Left renal pelvis (tissue), 4 donors: ENCODE measurements around the gene CDC42BPB. TPM values are rescaled to one million over a fixed set of nuclear protein-coding genes. Genes with fewer than 3 reads are reported as not detected.
"Not testable (repeated sequence)": the region's sequence is repeated elsewhere in the genome, so short reads cannot be mapped to it uniquely, and the experiment has no call there.

Experiments
- DNase-seq, 4 donors: peaks; one replicate each; pipeline ENCODE4 v3.0.0-alpha.2; 2013; ENCODE audit warnings: low read depth in 4 of 4, low spot score in 3 of 4
- polyA plus RNA-seq, 4 donors: library from polyadenylated mRNA; unstranded; fragments of 120-200 nt; gene quantifications; one replicate each; pipeline ENCODE4 v1.2.1, GENCODE V29; 2013; ENCODE audit not compliant: insufficient read length in 4 of 4

Gene CDC42BPB
- polyA plus RNA-seq, 4 donors, result 66.5 to 84.8 (median 74.8) TPM

- DNase-seq, result no peak
Observed at GRCh38 chr14:102906616-102907302, 150.6 kb downstream of the CDC42BPB start.

DNA sequence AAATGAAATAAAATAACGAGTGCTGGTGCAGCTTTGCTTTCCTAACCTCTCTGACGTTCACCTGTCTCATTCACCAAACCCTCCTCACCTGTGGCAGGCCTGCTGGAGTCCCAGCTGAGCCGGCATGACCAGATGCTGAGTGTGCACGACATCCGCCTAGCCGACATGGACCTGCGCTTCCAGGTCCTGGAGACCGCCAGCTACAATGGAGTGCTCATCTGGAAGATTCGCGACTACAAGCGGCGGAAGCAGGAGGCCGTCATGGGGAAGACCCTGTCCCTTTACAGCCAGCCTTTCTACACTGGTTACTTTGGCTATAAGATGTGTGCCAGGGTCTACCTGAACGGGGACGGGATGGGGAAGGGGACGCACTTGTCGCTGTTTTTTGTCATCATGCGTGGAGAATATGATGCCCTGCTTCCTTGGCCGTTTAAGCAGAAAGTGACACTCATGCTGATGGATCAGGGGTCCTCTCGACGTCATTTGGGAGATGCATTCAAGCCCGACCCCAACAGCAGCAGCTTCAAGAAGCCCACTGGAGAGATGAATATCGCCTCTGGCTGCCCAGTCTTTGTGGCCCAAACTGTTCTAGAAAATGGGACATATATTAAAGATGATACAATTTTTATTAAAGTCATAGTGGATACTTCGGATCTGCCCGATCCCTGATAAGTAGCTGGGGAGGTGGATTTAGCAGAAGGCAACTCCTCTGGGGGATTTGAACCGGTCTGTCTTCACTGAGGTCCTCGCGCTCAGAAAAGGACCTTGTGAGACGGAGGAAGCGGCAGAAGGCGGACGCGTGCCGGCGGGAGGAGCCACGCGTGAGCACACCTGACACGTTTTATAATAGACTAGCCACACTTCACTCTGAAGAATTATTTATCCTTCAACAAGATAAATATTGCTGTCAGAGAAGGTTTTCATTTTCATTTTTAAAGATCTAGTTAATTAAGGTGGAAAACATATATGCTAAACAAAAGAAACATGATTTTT is 151.9 kb downstream of the CDC42BPB start:
- no peak for DNase-seq

DNA sequence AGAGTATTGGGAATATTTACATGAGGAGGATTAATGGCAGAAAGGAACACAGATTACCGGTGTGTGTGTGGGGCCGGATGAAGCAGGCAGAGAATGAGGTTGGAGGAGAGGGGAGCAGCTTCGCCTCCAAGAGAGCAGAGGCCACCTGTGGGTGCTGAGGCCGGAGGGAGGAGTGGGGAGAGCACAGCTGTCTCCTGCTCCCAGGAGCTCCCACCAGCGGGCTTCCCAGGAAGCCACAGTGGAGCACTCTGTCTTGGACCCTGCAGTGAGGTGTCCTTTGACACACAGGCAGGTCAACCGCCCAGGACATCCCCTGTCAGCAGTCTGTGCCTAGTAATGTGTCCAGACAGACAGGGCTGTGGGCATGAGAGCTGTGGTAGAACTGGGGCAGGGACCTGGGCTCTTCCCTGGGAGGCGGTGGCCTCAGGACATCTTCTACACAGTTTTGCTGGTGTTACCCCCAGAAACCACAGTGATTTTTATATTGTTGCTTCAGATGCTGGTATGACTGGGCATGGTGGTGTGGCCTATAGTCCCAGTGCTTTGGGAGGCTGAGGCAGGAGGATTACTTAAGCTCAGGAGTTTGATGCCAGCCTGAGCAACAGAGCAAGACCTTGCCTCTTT is 153.3 kb downstream of the CDC42BPB start:
- no peak for DNase-seq

GRCh38 chr14:102903248-102903888 is 154.0 kb downstream of the CDC42BPB start:
- DNase-seq, result no peak

- DNase-seq, result no peak
Observed at GRCh38 chr14:102902523-102903247, 154.7 kb downstream of the CDC42BPB start.

GRCh38 chr14:102902086-102902485 is 155.3 kb downstream of the CDC42BPB start:
- DNase-seq, result no peak

DNA sequence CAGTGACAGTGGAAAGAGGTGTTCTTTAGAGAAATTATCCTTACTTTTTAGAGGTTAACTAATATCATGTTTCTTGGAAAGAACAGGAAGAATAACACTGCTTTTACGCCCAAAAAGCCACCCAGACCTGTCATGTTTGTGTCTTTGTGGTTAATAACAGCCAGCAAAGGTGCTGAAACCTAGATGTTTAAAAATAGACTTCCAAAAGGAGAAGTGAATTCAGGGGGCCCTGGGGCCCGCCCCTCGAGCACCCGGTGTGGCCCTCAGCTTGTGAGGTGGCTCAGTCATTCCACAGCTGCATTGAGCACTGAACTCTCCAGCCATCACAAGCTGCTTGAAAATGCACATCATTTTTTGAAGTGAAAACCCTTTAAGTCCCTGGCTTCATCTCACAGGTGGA is 155.7 kb downstream of the CDC42BPB start:
- DNase-seq, result no peak

- DNase-seq, result no peak
Observed at GRCh38 chr14:102900631-102901571, 156.4 kb downstream of the CDC42BPB start.

DNA sequence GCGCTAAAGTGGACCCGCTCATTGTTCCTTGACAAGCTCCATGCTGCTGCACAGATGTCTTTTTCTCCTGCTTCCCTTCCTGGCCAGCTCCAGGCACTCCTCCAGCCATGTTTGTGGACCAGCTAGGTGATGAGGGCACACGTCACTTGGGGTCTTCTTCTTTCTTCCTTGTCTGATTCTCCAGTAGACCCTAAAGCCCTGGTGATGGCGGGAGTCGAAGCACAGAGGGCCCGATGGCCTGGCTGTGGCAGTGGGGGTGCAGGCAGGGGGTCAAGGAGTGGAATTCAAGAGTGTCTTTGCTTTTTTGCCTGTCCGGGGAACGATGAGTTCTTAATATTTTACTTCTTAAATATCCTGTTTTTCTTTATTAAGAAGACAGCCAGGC is 157.8 kb downstream of the CDC42BPB start:
- DNase-seq, result no peak

GRCh38 chr14:102898776-102899515 is 158.4 kb downstream of the CDC42BPB start:
- DNase-seq, result no peak

- DNase-seq, result no peak
Observed at GRCh38 chr14:102898298-102898697, 159.1 kb downstream of the CDC42BPB start.

GRCh38 chr14:102897299-102898027 is 159.9 kb downstream of the CDC42BPB start:
- DNase-seq, result no peak

GRCh38 chr14:102896735-102897134 is 160.6 kb downstream of the CDC42BPB start:
- not testable (repeated sequence) for DNase-seq

GRCh38 chr14:102893452-102893851 is 163.9 kb downstream of the CDC42BPB start:
- peak in 1 of 4 donors; percentile 7 for DNase-seq

- no peak for DNase-seq
Observed at GRCh38 chr14:102892651-102893050, 164.7 kb downstream of the CDC42BPB start.

GRCh38 chr14:102891556-102891955 is 165.8 kb downstream of the CDC42BPB start:
- no peak for DNase-seq

DNA sequence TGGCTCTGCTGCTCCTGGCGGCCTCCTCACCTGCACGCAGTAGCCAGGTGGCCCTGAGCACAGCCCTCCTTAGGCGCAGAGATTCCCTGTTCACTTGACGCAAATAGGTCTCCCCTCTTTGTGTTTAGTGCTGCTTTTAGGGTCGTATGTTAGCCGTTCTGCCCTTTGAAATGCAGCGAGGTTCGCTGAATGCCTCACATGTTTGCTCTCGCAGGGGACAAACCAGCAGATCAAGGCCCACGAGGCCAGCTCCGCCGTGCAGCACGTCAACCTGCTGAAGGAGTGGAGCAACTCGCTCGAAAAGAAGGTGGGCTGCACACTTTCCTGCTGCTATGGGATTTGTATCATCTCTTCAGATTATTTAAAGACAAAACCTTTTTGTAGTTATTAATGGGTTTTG is 166.2 kb downstream of the CDC42BPB start:
- DNase-seq, result no peak

DNA sequence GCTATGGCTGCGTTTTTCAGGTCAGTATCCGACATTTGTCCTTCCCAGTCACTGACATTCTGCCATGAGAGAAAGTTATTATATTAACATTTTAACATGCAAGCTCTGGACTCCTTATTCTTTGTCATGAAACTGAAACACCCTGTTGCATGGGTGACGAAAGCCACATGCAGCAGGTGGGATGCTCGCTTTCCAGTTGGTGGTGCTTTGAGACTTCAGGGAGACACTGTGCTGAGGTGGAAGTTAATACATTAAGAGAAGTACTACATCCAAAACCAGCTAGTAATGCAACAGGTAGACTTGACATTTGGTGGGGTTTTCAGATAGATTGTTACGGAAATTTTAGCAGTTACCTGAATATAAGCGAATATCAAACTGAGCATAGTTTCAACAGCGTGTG is 167.7 kb downstream of the CDC42BPB start:
- no peak for DNase-seq
